ENCODE data around the gene SOWAHC. TPM values are rescaled to one million over a fixed set of nuclear protein-coding genes. Genes with fewer than 3 reads are reported as not detected.

SOWAHC gene
- total and polyA plus RNA-seq, 2 experiments from 2014 or later: 18.8 to 26.5 TPM

GRCh38 chr2:109613081-109613921 is 863 bp upstream of the SOWAHC start:
- WGBS (ENCODE audit: low lambda C conversion rate, missing lambda C conversion rate): 2% methylated on average over 46 of the region's 82 CpGs
- Histone ChIP-seq H3K4me1 (ENCODE audit: insufficient read depth) (peaks cover 9% of the 10 kb centered on the region), H3K79me2 (peaks cover 83% of the 10 kb centered on the region), H3K9me3 (ENCODE audit: low read depth) (no peaks in the 10 kb centered on the region), H3K27me3 (no peaks in the 10 kb centered on the region), H3K4me2 (peak overlapping the region; percentile 83), H3K36me3 (replicated peaks; ENCODE audit: insufficient read depth, low read depth) (no peaks in the 10 kb centered on the region), H3K4me3 (peak overlapping the region; percentile 32), H4K20me1 (ENCODE audit: insufficient read depth, poor library complexity, severe bottlenecking) (peaks cover 7% of the 10 kb centered on the region), H2AFZ (peak overlapping the region; percentile 40), H3K9me2 (replicated peaks; ENCODE audit: insufficient read depth) (no peaks in the 10 kb centered on the region), H3K27ac (peak overlapping the region; percentile 98)
- TF ChIP-seq EZH2phosphoT487 (IDR thresholded peaks at IDR 0.05; ENCODE audit: low read depth, severe bottlenecking, unreplicated experiment) (no peak), EZH2 (IDR thresholded peaks at IDR 0.05; ENCODE audit: borderline replicate concordance) (no peak), CTCF (IDR thresholded peaks at IDR 0.05; ENCODE audit: poor library complexity) (no peak)
- peak; percentile 75 for DNase-seq (ENCODE audit: low spot score)

DNA sequence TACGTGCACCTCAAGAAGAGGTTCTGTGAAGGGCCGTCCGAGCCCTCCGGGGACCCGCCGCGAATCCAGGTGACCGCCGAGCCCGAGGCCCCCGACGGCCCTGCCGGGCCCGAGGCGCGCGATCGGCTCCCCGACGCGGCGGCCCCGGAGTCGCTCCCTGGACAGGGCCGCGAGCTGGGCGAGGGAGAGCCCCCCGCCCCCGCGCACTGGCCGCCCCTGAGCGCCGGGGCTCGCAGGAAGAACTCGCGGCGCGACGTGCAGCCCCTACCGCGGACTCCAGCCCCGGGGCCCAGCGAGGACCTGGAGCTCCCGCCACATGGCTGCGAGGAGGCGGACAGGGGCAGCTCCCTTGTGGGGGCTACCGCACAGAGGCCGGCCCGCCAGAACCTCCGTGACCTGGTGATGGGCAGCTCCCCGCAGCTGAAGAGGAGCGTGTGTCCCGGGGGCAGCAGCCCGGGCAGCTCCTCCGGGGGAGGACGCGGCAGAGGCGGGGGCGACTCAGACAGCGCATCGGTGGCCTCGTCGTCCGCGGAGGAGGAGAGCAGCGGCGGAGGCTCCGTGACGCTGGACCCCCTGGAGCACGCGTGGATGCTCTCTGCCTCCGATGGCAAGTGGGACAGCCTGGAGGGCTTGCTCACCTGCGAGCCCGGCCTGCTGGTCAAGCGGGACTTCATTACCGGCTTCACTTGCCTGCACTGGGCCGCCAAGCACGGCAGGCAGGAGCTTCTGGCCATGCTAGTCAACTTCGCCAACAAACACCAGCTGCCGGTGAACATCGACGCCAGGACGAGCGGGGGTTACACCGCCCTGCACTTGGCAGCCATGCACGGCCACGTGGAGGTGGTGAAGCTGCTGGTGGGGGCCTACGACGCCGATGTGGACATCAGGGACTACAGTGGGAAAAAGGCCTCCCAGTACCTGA is 812 bp downstream of the SOWAHC start:
- H3K4me1 ChIP-seq (ENCODE audit: insufficient read depth): peaks cover 9% of the 10 kb centered on the region
- H3K9me3 ChIP-seq (ENCODE audit: low read depth): no peaks in the 10 kb centered on the region
- TF ChIP-seq EZH2 (IDR thresholded peaks at IDR 0.05; ENCODE audit: borderline replicate concordance): no peak
- TF ChIP-seq CTCF (IDR thresholded peaks at IDR 0.05; ENCODE audit: poor library complexity): no peak
- TF ChIP-seq EZH2phosphoT487 (IDR thresholded peaks at IDR 0.05; ENCODE audit: low read depth, severe bottlenecking, unreplicated experiment): no peak
- WGBS (ENCODE audit: low lambda C conversion rate, missing lambda C conversion rate): 5% methylated on average over 70 of the region's 90 CpGs
- H3K79me2 ChIP-seq: peaks cover 68% of the 10 kb centered on the region
- peak overlapping the region; percentile 85 for H3K4me2 ChIP-seq
- H2AFZ ChIP-seq: peak overlapping the region; percentile 24
- H3K27me3 ChIP-seq: no peaks in the 10 kb centered on the region
- H3K4me3 ChIP-seq: peak overlapping the region; percentile 32
- no peaks in the 10 kb centered on the region for H3K36me3 ChIP-seq (replicated peaks; ENCODE audit: insufficient read depth, low read depth)
- peaks cover 7% of the 10 kb centered on the region for H4K20me1 ChIP-seq (ENCODE audit: insufficient read depth, poor library complexity, severe bottlenecking)
- H3K9me2 ChIP-seq (replicated peaks; ENCODE audit: insufficient read depth): no peaks in the 10 kb centered on the region
- peak overlapping the region; percentile 90 for H3K27ac ChIP-seq
- peak; percentile 51 for DNase-seq (ENCODE audit: low spot score)

- H3K9me2 ChIP-seq (replicated peaks; ENCODE audit: insufficient read depth): no peaks in the 10 kb centered on the region
- no peaks in the 10 kb centered on the region for H3K9me3 ChIP-seq (ENCODE audit: low read depth)
- no peaks in the 10 kb centered on the region for H3K27me3 ChIP-seq
- peak overlapping the region; percentile 90 for H3K27ac ChIP-seq
- peak; percentile 15 for TF ChIP-seq CTCF (IDR thresholded peaks at IDR 0.05; ENCODE audit: poor library complexity)
- TF ChIP-seq EZH2 (IDR thresholded peaks at IDR 0.05; ENCODE audit: borderline replicate concordance): no peak
- TF ChIP-seq EZH2phosphoT487 (IDR thresholded peaks at IDR 0.05; ENCODE audit: low read depth, severe bottlenecking, unreplicated experiment): no peak
- H3K36me3 ChIP-seq (replicated peaks; ENCODE audit: insufficient read depth, low read depth): no peaks in the 10 kb centered on the region
- WGBS (ENCODE audit: low lambda C conversion rate, missing lambda C conversion rate): 22% methylated on average over 24 of the region's 24 CpGs
- peaks cover 7% of the 10 kb centered on the region for H4K20me1 ChIP-seq (ENCODE audit: insufficient read depth, poor library complexity, severe bottlenecking)
- H3K4me1 ChIP-seq (ENCODE audit: insufficient read depth): peaks cover 9% of the 10 kb centered on the region
- peak overlapping the region; percentile 85 for H3K4me2 ChIP-seq
- no peak for DNase-seq (ENCODE audit: low spot score)
- peak overlapping the region; percentile 24 for H2AFZ ChIP-seq
- H3K4me3 ChIP-seq: peak overlapping the region; percentile 32
- H3K79me2 ChIP-seq: peaks cover 61% of the 10 kb centered on the region
Measured at GRCh38 chr2:109615637-109616144, 1.5 kb downstream of the SOWAHC start.

All from hepatocyte (in vitro differentiated cells).